Nephron progenitor cell (in vitro differentiated cells): ENCODE data around the gene LIN28A.

Experiments
- DNase-seq: peaks from one replicate; pipeline ENCODE4 v3.0.0; 2021
- H3K27ac Mint-ChIP-seq: 2 replicates; pipeline ENCODE4 v1.8.0; 2021; ENCODE audit warnings: mild to moderate bottlenecking, moderate library complexity, mixed read lengths
- H3K27me3 Mint-ChIP-seq: 2 replicates; pipeline ENCODE4 v1.8.0; 2021; ENCODE audit warnings: mild to moderate bottlenecking, low read depth, mixed read lengths; ENCODE audit not compliant: poor library complexity
- H3K36me3 Mint-ChIP-seq: 2 replicates; pipeline ENCODE4 v1.8.0; 2021; ENCODE audit warnings: low read depth, mixed read lengths
- H3K4me1 Mint-ChIP-seq: 2 replicates; pipeline ENCODE4 v1.8.0; 2021; ENCODE audit warnings: mixed read lengths
- H3K4me3 Mint-ChIP-seq: 2 replicates; pipeline ENCODE4 v1.8.0; 2021; ENCODE audit warnings: mild to moderate bottlenecking, moderate library complexity, mixed read lengths
- H3K9me3 Mint-ChIP-seq: 2 replicates; pipeline ENCODE4 v1.8.0; 2021; ENCODE audit warnings: mild to moderate bottlenecking, moderate library complexity, mixed read lengths
- CTCF ChIP-seq: fragments of 200-600 bp; sonication (generic); IDR thresholded peaks from 2 replicates; pipeline ENCODE4 v1.5.0; 2021; ENCODE audit warnings: antibody characterized with exemption

Gene LIN28A

DNA sequence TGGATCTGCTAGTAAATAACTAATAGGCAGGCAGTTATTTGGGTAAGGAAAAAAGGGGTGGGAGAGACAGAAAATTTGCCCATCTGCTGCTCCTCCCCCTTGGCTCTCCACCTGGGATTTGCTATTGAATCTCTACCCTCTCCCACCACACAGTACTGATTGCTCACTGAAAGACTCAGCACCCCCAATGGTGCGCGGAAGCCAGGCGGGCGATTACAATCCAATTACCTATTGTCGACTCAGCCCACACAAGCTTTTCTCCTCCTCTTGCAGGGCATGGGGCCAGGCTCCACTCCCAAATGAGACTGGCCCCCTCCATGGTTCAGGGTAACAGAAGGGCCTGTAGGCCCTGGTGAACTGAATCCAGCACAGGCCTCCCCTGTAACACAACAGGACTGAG, 58.9 kb downstream of the LIN28A start:
- no peak for DNase-seq
- no peak overlapping the region for H3K4me3 Mint-ChIP-seq
- H3K36me3 Mint-ChIP-seq: peaks cover 52% of the 10 kb centered on the region
- H3K4me1 Mint-ChIP-seq: peaks cover 37% of the 10 kb centered on the region
- H3K27ac Mint-ChIP-seq: no peak overlapping the region
- peaks cover 12% of the 10 kb centered on the region for H3K27me3 Mint-ChIP-seq
- TF ChIP-seq CTCF: no peak
- H3K9me3 Mint-ChIP-seq: no peaks in the 10 kb centered on the region

GRCh38 chr1:26470878-26471497, 60.4 kb downstream of the LIN28A start:
- no peaks in the 10 kb centered on the region for H3K9me3 Mint-ChIP-seq
- H3K4me1 Mint-ChIP-seq: peaks cover 46% of the 10 kb centered on the region
- no peak overlapping the region for H3K27ac Mint-ChIP-seq
- no peak for DNase-seq
- TF ChIP-seq CTCF: no peak
- peak overlapping the region; percentile 89 for H3K4me3 Mint-ChIP-seq
- peaks cover 12% of the 10 kb centered on the region for H3K27me3 Mint-ChIP-seq
- peaks cover 47% of the 10 kb centered on the region for H3K36me3 Mint-ChIP-seq

GRCh38 chr1:26471498-26472319, 61.1 kb downstream of the LIN28A start:
- DNase-seq: peak; percentile 72
- H3K36me3 Mint-ChIP-seq: peaks cover 47% of the 10 kb centered on the region
- H3K4me3 Mint-ChIP-seq: peak overlapping the region; percentile 89
- H3K4me1 Mint-ChIP-seq: peaks cover 48% of the 10 kb centered on the region
- TF ChIP-seq CTCF: no peak
- H3K27ac Mint-ChIP-seq: peak overlapping the region; percentile 98
- H3K9me3 Mint-ChIP-seq: no peaks in the 10 kb centered on the region
- peaks cover 12% of the 10 kb centered on the region for H3K27me3 Mint-ChIP-seq

DNA sequence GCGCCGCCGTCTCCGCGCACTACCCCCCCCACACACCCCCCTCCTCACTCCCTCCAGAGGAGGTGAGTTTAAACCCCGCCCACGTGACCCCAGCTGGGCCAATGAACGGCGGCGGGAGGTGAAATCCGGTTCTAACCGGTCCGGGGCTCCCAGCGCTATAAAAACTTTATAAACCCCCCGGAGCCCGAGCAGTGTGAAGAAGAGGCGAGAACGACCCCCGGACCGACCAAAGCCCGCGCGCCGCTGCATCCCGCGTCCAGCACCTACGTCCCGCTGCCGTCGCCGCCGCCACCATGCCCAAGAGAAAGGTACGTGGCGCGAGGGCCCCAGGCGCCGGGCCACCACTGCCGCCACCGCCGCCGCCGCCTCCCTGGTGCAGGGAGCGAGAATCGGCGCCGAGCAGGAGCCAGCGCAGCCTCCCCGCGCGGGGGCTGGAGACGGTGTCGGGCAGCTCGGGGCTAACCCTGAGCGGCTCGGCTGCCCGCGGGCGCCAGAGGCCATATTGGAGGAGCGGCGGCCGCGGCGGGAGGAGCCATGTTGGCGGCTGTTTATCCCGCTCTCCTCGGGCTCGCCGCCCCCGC, 61.8 kb downstream of the LIN28A start, which contains the start of gene HMGN2:
Gene HMGN2, plus strand, starts transcription at position 121 of the 581 bp plus-strand sequence. Its CDS starts 173 bp downstream, at position 294.
- Mint-ChIP-seq H3K27ac (peak within 1 kb of the TSS; percentile 98), H3K27me3 (peaks cover 12% of the 10 kb centered on the region), H3K4me3 (peak within 1 kb of the TSS; percentile 93), H3K4me1 (peaks cover 48% of the 10 kb centered on the region), H3K36me3 (peaks cover 47% of the 10 kb centered on the region), H3K9me3 (no peaks in the 10 kb centered on the region)
- no peak for TF ChIP-seq CTCF
- DNase-seq: peak; percentile 84

DNA sequence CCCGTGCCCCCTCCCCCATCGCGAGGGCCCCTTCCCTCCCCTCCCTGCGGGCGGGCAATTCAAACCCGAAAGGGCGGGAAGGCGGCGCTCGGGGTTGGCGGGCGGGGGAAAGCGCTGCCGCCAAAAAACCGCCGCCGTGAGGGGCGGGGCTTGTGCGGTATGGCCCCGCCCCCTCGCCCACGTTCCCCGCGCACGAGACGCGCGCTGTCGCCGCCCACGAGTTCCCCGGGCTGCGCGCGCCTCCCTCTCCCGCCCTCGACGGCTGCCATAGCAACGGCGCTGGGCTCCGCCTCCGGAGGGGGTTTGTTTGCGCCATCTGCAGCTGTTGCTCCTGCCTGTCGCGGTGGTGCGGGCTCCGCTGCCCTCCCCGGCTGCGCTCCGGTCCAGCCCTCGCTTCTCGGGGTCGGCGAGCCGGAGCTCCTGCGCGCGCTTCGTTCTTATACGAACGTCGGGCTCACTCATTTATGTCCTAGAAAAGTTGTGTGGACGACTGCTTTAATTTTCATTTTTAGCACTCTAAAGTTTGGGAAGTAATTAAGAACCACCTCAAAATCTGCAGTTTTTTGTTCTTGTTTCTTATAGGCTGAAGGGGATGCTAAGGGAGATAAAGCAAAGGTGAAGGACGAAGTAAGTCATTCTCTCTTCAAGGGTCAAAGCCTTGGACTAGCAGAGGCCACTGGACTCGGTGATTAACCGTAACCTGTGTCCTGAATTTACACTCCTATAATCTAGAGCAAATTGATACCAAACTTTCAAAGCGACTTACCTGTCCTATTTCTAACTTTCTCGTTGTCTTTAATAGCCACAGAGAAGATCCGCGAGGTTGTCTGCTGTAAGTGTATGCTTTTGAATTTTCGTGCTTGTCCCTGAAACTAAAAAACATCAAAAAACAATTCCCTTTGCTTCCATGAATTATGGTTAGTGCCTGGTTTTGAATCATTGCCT, 62.6 kb downstream of the LIN28A start:
- DNase-seq: peak; percentile 96
- TF ChIP-seq CTCF: no peak
- peak overlapping the region; percentile 93 for H3K4me3 Mint-ChIP-seq
- H3K36me3 Mint-ChIP-seq: peaks cover 49% of the 10 kb centered on the region
- H3K27me3 Mint-ChIP-seq: peaks cover 12% of the 10 kb centered on the region
- peaks cover 53% of the 10 kb centered on the region for H3K4me1 Mint-ChIP-seq
- no peak overlapping the region for H3K27ac Mint-ChIP-seq
- H3K9me3 Mint-ChIP-seq: no peaks in the 10 kb centered on the region
